Peyer's patch (tissue), 4 donors: ENCODE data around the gene ADRB2.

Source experiments
- POLR2A ChIP-seq, 2 donors: fragments of 450-650 bp; IDR thresholded peaks; one replicate each; pipeline ENCODE4 v1.5.1; 2017; ENCODE audit warnings: antibody characterized with exemption in 2 of 2, mild to moderate bottlenecking in 2 of 2, moderate library complexity in 2 of 2
- TF ChIP-seq, protein P1 (sequence below), 6 experiments: fragments of 450-650 bp in 4 of 6; fragments of 200-600 bp in 2 of 6; sonication (generic) in 1 of 6; IDR thresholded peaks; one replicate each; pipeline ENCODE4 v1.5.1; 2017 to 2019; ENCODE audit warnings: antibody characterized with exemption in 6 of 6, mild to moderate bottlenecking in 3 of 6, moderate library complexity in 1 of 6

DNA sequence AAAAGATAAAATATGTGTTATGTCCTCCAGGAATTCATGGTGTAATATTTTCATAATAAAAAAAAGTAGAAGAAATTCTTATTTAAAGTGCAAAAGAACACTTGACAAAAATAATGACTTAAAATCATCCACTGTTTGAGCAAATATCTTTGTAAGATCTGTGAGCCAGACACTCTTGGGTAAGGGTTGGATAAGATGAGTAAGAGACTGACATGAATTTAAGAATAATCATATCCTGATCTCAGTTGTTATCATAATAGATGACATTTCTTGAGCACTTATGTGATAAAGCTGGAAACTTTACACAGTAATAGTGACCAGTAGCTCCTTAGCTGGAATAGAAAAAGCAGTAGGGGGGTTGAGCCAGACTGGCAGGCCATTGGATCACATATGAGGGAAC is 40.0 kb upstream of the ADRB2 start:
- TF ChIP-seq, protein P1, sequence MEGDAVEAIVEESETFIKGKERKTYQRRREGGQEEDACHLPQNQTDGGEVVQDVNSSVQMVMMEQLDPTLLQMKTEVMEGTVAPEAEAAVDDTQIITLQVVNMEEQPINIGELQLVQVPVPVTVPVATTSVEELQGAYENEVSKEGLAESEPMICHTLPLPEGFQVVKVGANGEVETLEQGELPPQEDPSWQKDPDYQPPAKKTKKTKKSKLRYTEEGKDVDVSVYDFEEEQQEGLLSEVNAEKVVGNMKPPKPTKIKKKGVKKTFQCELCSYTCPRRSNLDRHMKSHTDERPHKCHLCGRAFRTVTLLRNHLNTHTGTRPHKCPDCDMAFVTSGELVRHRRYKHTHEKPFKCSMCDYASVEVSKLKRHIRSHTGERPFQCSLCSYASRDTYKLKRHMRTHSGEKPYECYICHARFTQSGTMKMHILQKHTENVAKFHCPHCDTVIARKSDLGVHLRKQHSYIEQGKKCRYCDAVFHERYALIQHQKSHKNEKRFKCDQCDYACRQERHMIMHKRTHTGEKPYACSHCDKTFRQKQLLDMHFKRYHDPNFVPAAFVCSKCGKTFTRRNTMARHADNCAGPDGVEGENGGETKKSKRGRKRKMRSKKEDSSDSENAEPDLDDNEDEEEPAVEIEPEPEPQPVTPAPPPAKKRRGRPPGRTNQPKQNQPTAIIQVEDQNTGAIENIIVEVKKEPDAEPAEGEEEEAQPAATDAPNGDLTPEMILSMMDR (IDR thresholded peaks at IDR 0.05): no peak
- TF ChIP-seq POLR2A (IDR thresholded peaks at IDR 0.05): no peak
